HUES64 (cell line): ENCODE data around the gene LILRA1.
"Not testable (repeated sequence)": the region's sequence is repeated elsewhere in the genome, so short reads cannot be mapped to it uniquely, and the experiment has no call there.

ENCODE experiments used
- H3K27ac ChIP-seq: 2 replicates; pipeline ENCODE4 v1.7.0; 2013; ENCODE audit warnings: low read depth, low read length, inconsistent platforms
- H3K27me3 ChIP-seq: 2 replicates; pipeline ENCODE4 v1.6.1; 2013; ENCODE audit warnings: mild to moderate bottlenecking, low read length; ENCODE audit not compliant: insufficient read depth
- H3K36me3 ChIP-seq: 2 replicates; pipeline ENCODE4 v1.6.1; 2013; ENCODE audit warnings: mild to moderate bottlenecking, low read length; ENCODE audit not compliant: insufficient read depth
- H3K4me1 ChIP-seq: 2 replicates; pipeline ENCODE4 v1.6.1; 2013; ENCODE audit warnings: mild to moderate bottlenecking, low read length, moderate library complexity; ENCODE audit not compliant: insufficient read depth
- H3K4me3 ChIP-seq: 2 replicates; pipeline ENCODE4 v1.5.1; 2013; ENCODE audit warnings: mild to moderate bottlenecking, low read length, moderate library complexity
- H3K9ac ChIP-seq: 2 replicates; pipeline ENCODE4 v1.6.1; 2013; ENCODE audit warnings: mild to moderate bottlenecking, low read depth, low read length
- H3K9me3 ChIP-seq: 2 replicates; pipeline ENCODE4 v1.6.1; 2013; ENCODE audit warnings: low read depth, low read length; ENCODE audit not compliant: insufficient read depth
- WGBS: fragments of 150-250, 120-280 bp; methylation state at CpG from one replicate; pipeline ENCODE4 v1.1.7; 2013; ENCODE audit warnings: missing lambda C conversion rate; 5-methylcytosine and 5-hydroxymethylcytosine counted together

Gene LILRA1

DNA sequence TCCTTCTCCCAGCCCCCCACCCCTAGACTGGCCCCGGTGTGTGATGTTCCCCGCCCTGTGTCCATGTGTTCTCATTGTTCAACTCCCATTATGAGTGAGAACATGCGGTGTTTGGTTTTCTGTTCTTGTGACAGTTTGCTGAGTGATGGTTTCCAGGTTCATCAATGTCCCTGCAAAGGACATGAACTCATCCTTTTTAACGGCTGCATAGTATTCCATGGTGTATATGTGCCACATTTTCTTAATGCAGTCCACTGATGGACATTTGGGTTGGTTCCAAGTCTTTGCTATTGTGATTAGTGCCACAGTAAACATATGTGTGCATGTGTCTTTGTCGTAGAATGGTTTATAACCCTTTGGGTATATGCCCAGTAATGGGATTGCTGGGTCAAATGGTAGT lies 15.2 kb upstream of the LILRA1 start:
- 90% methylated on average over 5 of the region's 5 CpGs for WGBS

DNA sequence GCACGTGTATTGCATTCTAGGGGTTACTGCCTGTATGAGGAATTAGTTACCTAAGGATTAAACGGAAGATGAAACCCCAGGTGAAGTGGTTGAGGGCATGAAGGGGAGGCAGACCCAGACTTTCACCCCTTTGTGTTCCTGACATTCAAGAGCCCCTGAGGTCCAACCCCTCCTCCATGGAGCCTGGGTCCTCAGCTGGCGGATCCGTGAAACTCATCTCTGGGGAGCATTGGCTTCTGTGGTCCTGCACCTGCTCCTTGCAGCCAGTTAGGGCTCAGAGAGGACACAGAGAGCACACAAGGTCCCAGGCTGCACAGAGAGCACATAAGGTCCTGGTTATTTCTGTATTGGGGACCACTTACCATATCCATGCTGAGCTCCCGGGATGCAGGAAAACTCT lies 7.0 kb upstream of the LILRA1 start:
- Histone ChIP-seq H3K4me1 (no peaks in the 10 kb centered on the region), H3K4me3 (no peak overlapping the region), H3K9ac (no peak overlapping the region), H3K27me3 (no peaks in the 10 kb centered on the region), H3K9me3 (peaks cover 65% of the 10 kb centered on the region), H3K27ac (no peak overlapping the region), H3K36me3 (no peaks in the 10 kb centered on the region)
- 76% methylated on average over 5 of the region's 5 CpGs for WGBS

More for the DNA sequence above, 15.2 kb upstream of the LILRA1 start:
- not testable (repeated sequence) for H3K9ac ChIP-seq, H3K27ac ChIP-seq, H3K27me3 ChIP-seq, H3K4me3 ChIP-seq, H3K4me1 ChIP-seq, H3K36me3 ChIP-seq
- H3K9me3 ChIP-seq, result peaks cover 44% of the 10 kb centered on the region

DNA sequence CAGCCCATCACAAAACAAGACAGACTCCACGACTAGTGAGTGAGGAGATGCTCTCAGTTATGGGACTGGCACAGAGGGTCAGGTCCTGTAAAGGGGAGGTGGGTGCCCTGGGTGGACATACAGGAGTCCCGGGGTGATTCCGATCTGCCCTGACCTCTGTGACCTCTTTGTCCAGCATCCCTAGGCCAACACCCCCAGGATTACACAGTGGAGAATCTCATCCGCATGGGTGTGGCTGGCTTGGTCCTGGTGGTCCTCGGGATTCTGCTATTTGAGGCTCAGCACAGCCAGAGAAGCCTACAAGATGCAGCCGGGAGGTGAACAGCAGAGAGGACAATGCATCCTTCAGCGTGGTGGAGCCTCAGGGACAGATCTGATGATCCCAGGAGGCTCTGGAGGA lies 6.4 kb upstream of the LILRA1 start:
- Histone ChIP-seq H3K9me3 (peaks cover 70% of the 10 kb centered on the region), H3K27ac (no peak overlapping the region), H3K4me1 (no peaks in the 10 kb centered on the region), H3K9ac (no peak overlapping the region), H3K4me3 (no peak overlapping the region), H3K36me3 (no peaks in the 10 kb centered on the region), H3K27me3 (no peaks in the 10 kb centered on the region)
- 65% methylated on average over 7 of the region's 7 CpGs for WGBS

DNA sequence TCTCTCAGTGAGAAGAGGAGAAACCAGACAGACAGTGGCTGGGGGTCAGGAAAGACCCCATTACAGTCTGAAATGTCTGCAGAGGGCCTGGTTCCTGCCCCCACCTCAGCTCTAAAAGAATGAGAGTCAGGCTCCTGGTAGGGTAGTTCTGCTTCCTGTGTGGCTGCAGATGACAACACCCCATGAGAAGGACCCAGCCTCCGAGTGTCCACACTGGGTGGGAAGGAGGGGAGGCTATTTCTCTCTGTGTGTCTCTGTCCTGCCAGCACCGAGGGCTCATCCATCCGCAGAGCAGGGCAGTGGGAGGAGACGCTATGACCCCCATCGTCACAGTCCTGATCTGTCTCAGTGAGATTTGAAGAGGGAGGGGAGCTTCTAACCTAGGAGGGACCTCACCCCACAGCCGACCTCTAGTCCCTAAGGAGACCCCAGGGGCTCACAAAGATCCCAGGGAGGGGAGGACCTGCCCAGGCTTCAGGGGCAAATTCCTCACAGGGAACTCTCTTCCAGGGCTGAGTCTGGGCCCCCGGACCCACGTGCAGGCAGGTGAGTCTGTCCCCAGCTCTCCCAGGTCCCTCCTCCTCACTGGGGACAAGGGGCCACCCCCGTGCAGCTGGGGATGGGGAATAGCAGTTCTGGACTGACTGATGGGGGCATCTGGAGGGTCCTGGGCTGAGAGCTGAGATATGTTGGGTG lies 647 bp downstream of the LILRA1 start:
- not testable (repeated sequence) for H3K4me1 ChIP-seq, H3K27ac ChIP-seq, H3K9ac ChIP-seq, H3K4me3 ChIP-seq, H3K36me3 ChIP-seq, H3K27me3 ChIP-seq
- H3K9me3 ChIP-seq, result peaks cover 76% of the 10 kb centered on the region
- WGBS, result 80% methylated on average over 9 of the region's 9 CpGs

DNA sequence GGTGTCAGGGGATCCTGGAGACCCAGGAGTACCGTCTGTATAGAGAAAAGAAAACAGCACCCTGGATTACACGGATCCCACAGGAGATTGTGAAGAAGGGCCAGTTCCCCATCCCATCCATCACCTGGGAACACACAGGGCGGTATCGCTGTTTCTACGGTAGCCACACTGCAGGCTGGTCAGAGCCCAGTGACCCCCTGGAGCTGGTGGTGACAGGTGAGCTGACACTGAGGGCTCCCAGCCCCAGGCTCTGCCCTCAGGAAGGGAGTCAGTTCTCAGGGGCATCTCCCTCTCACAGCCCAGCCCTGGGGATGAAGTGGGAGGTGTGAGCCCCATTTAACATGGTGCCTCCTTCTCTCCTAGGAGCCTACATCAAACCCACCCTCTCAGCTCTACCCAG lies 1.3 kb downstream of the LILRA1 start:
- Histone ChIP-seq H3K27ac (no peak overlapping the region), H3K9ac (no peak overlapping the region), H3K4me3 (no peak overlapping the region), H3K9me3 (peaks cover 76% of the 10 kb centered on the region), H3K27me3 (no peaks in the 10 kb centered on the region), H3K4me1 (no peaks in the 10 kb centered on the region), H3K36me3 (no peaks in the 10 kb centered on the region)
- WGBS, result 91% methylated on average over 5 of the region's 5 CpGs

DNA sequence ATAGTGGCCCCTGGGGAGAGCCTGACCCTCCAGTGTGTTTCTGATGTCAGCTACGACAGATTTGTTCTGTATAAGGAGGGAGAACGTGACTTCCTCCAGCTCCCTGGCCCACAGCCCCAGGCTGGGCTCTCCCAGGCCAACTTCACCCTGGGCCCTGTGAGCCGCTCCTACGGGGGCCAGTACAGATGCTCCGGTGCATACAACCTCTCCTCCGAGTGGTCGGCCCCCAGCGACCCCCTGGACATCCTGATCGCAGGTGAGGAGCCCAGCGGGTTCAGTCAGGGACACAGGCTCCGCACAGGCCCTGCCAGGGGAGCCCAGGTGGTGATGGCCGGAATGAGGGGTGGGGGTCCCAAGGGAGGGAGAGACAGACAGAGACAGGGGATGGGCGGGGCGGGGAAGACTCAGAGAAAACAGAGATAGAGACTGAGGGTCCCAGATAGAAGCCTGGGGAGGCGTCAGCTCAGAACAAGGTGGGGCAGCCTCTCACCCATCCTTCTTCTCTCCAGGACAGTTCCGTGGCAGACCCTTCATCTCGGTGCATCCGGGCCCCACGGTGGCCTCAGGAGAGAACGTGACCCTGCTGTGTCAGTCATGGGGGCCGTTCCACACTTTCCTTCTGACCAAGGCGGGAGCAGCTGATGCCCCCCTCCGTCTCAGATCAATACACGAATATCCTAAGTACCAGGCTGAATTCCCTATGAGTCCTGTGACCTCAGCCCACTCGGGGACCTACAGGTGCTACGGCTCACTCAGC lies 2.4 kb downstream of the LILRA1 start:
- H3K36me3 ChIP-seq, result not testable (repeated sequence)
- WGBS, result 86% methylated on average over 26 of the region's 26 CpGs

DNA sequence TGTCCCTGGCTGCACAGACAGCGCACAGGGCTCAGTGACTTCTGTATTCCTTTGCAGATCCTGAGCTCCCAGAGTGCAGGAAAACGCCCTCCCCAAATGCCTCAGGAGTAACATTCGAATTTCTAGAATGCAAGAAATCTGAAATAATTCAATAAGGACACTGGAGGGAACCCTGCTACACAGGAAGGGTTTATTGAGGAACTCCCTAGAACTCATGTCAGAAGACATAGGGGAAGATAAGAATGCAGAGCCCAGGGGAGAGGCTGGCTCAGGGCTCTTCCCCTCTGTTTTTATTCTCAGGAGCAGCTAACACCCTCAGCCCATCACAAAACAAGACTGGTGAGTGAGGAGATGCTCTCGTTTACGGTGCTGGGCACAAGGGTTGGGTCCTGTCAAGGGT lies 6.8 kb downstream of the LILRA1 start:
- no peaks in the 10 kb centered on the region for H3K27me3 ChIP-seq
- H3K9ac ChIP-seq, result no peak overlapping the region
- WGBS, result 68% methylated on average over 5 of the region's 5 CpGs
- peaks cover 81% of the 10 kb centered on the region for H3K9me3 ChIP-seq
- H3K4me1 ChIP-seq, result no peaks in the 10 kb centered on the region
- no peak overlapping the region for H3K27ac ChIP-seq
- H3K4me3 ChIP-seq, result no peak overlapping the region
- H3K36me3 ChIP-seq, result no peaks in the 10 kb centered on the region

More for the DNA sequence above, 2.4 kb downstream of the LILRA1 start:
- H3K4me3 ChIP-seq, H3K4me1 ChIP-seq, H3K9ac ChIP-seq, H3K27ac ChIP-seq, H3K27me3 ChIP-seq: not testable (repeated sequence)
- peaks cover 77% of the 10 kb centered on the region for H3K9me3 ChIP-seq

DNA sequence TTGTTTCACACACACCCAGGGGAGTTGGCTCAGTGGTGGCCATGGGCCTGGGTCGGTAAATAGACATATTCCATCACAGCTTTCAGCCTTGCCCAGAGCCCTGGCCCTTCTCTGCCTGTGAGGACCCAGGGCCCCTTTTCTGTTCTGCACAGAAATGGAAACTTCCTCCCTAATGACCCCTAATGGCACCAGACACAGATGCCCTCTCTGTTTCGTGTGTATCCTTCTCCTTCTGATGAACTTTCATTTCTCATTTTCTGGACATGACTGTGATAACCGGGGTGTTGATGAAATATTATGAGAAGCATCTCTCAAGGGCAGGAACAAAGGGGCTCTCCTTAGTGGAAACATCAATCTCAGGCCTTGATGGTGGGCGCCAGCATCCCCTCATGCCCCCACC lies 12.8 kb downstream of the LILRA1 start:
- Histone ChIP-seq H3K4me3 (no peak overlapping the region), H3K27ac (no peak overlapping the region), H3K4me1 (no peaks in the 10 kb centered on the region), H3K9me3 (peaks cover 98% of the 10 kb centered on the region), H3K27me3 (no peaks in the 10 kb centered on the region), H3K9ac (no peak overlapping the region), H3K36me3 (no peaks in the 10 kb centered on the region)
- 67% methylated on average over 3 of the region's 4 CpGs for WGBS

DNA sequence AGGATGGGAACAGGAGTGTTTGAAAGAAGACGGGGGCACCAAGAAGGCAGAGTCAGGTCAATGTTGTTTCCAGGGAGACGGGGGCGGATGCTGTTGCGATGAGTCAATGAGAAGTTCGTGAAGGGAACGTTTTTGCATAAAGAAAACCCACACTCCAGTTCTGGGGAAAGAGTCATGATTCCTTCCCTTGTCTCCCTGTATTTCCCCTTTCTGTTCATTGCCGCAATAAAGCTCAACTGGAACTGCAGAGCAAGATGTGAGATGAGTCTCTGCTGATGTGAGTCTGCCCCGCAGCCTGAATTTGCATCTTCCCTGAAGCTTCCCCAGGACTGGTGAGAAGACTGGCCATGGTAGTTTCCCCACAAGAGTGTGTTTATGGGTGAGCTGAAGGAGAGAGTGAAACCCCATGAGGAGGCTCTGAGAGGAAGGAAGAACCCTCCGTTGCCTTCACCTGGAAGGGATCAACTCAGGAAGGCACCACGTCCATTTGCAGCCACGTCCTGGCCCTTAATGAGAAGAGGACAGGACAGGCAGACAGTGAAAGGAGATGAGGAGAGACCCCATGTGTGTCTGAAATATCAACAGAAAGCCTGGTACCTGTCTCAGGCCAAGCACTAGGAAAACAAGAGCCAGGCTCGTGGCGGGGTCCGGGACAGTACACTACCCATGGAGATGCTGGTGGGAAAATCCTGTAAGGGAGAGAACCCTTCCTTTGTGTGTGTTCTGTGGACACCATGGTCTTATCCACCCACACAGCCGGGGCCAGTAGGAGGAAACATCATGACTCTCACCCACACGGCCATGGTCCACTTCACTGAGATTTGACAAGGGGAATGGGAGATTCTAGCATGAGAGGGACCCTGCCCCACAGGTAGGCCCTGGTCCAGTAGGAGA lies 13.7 kb downstream of the LILRA1 start:
- H3K9me3 ChIP-seq, result peaks cover 100% of the 10 kb centered on the region
- no peaks in the 10 kb centered on the region for H3K4me1 ChIP-seq
- WGBS, result 75% methylated on average over 16 of the region's 16 CpGs
- no peak overlapping the region for H3K9ac ChIP-seq
- H3K4me3 ChIP-seq, result no peak overlapping the region
- H3K27me3 ChIP-seq, result no peaks in the 10 kb centered on the region
- no peak overlapping the region for H3K27ac ChIP-seq
- no peaks in the 10 kb centered on the region for H3K36me3 ChIP-seq

DNA sequence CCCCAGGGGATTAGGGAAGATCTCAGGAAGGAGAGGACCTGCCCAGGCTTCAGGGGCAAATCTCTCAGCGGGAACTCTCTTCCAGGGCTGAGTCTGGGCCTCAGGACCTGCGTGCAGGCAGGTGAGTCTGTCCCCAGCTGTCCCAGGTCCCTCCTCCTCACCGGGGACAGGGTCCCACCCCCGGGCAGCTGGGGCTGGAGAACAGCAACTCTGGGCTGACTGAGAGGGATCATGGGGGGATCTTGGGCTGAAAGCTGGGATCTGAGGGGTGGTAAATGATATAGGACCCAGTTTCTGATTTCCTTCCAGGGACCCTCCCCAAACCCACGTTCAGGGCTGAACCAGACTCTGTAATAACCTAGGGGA lies 14.3 kb downstream of the LILRA1 start:
- Histone ChIP-seq H3K36me3 (no peaks in the 10 kb centered on the region), H3K27ac (no peak overlapping the region), H3K9me3 (peaks cover 98% of the 10 kb centered on the region), H3K4me3 (no peak overlapping the region), H3K9ac (no peak overlapping the region), H3K4me1 (no peaks in the 10 kb centered on the region), H3K27me3 (no peaks in the 10 kb centered on the region)
- WGBS, result 64% methylated on average over 5 of the region's 5 CpGs

DNA sequence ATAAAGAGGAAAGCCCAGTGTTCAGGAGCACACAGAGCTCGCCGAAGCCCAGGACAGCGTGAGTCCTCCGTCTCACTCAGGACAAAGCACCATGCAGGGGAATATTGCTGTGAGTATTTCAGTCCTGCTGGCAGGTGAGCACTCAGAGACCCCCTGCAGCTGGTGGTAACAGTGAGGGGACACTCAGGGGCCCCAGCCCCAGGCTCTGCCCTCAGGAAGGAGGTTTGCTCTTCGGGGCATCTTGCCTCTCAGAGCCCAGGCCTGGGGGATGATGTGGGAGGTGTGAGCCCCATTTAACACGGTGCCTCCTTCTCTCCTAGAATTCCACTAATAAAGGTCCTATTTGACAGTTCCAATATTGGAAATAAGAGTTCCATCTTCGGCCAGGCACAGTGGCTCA lies 14.8 kb downstream of the LILRA1 start:
- no peaks in the 10 kb centered on the region for H3K4me1 ChIP-seq
- no peak overlapping the region for H3K9ac ChIP-seq
- no peak overlapping the region for H3K27ac ChIP-seq
- 82% methylated on average over 7 of the region's 7 CpGs for WGBS
- no peak overlapping the region for H3K4me3 ChIP-seq
- peaks cover 96% of the 10 kb centered on the region for H3K9me3 ChIP-seq
- no peaks in the 10 kb centered on the region for H3K27me3 ChIP-seq
- H3K36me3 ChIP-seq, result no peaks in the 10 kb centered on the region
